GM18507 (cell line): ENCODE data around the gene DCAF5.

Experiments used
- DNase-seq: peaks from one replicate; pipeline ENCODE4 v3.0.0; 2011; ENCODE audit warnings: low read depth; ENCODE audit not compliant: insufficient read length; ENCODE audit errors: extremely low spot score
- FAIRE-seq: peaks from 2 replicates; lab custom pipeline; 2011; peaks lifted over from hg19 to GRCh38; lab: Jason Lieb, UNC

DCAF5 gene

GRCh38 chr14:69049675-69050074 lies 103.2 kb downstream of the DCAF5 start:
- FAIRE-seq, result no peak
- DNase-seq, result no peak

GRCh38 chr14:69048456-69048855 lies 104.5 kb downstream of the DCAF5 start:
- no peak for DNase-seq
- no peak for FAIRE-seq

GRCh38 chr14:69047255-69047654 lies 105.7 kb downstream of the DCAF5 start:
- FAIRE-seq (no peak), DNase-seq (no peak)

GRCh38 chr14:69046476-69046860 lies 106.5 kb downstream of the DCAF5 start:
- DNase-seq (no peak), FAIRE-seq (no peak)

GRCh38 chr14:69045857-69046475 lies 107.0 kb downstream of the DCAF5 start:
- DNase-seq (no peak), FAIRE-seq (no peak)

GRCh38 chr14:69044965-69045555 lies 107.9 kb downstream of the DCAF5 start:
- no peak for FAIRE-seq
- DNase-seq, result no peak

GRCh38 chr14:69044296-69044695 lies 108.6 kb downstream of the DCAF5 start:
- DNase-seq (no peak), FAIRE-seq (no peak)

- no peak for FAIRE-seq
- no peak for DNase-seq
These were observed 109.2 kb downstream of the DCAF5 start for GRCh38 chr14:69043596-69044260.

GRCh38 chr14:69042787-69043444 lies 110.0 kb downstream of the DCAF5 start:
- FAIRE-seq, result no peak
- no peak for DNase-seq

- FAIRE-seq, result no peak
- DNase-seq, result no peak
These were observed 110.6 kb downstream of the DCAF5 start for GRCh38 chr14:69042299-69042698.

- DNase-seq, result no peak
- no peak for FAIRE-seq
These were observed 111.1 kb downstream of the DCAF5 start for GRCh38 chr14:69041783-69042182.

- DNase-seq, result no peak
- no peak for FAIRE-seq
These were observed 112.6 kb downstream of the DCAF5 start for GRCh38 chr14:69040353-69040752.

GRCh38 chr14:69039288-69039628 lies 113.7 kb downstream of the DCAF5 start:
- DNase-seq (no peak), FAIRE-seq (no peak)

- FAIRE-seq, result no peak
- no peak for DNase-seq
These were observed 114.2 kb downstream of the DCAF5 start for GRCh38 chr14:69038455-69039287.

- no peak for FAIRE-seq
- no peak for DNase-seq
These were observed 115.0 kb downstream of the DCAF5 start for GRCh38 chr14:69037790-69038454.

GRCh38 chr14:69036757-69037506 lies 116.0 kb downstream of the DCAF5 start:
- no peak for FAIRE-seq
- no peak for DNase-seq

GRCh38 chr14:69034612-69035262 lies 118.2 kb downstream of the DCAF5 start:
- FAIRE-seq, result no peak

GRCh38 chr14:69027242-69027913 lies 125.5 kb downstream of the DCAF5 start:
- no peak for DNase-seq
- no peak for FAIRE-seq

More at GRCh38 chr14:69034612-69035262, 118.2 kb downstream of the DCAF5 start:
- no peak for DNase-seq
